Mucosa of descending colon (tissue), 3 donors: Measurements from ENCODE around the gene PDE4D. TPM values are rescaled to one million over a fixed set of nuclear protein-coding genes. Genes with fewer than 3 reads are reported as not detected.
A peak's percentile ranks its signal among the peaks of the same experiment; 100 is the strongest.

Experiments used
- ATAC-seq: fragments of 200-7000 bp; cut with Tn5 transposase; one replicate; pipeline ENCODE4 v1.9.1; 2020; ENCODE audit warnings: mild to moderate bottlenecking, moderate library complexity
- DNase-seq, 3 donors: peaks; one replicate each; pipeline ENCODE4 v3.0.0-alpha.2; 2020
- H3K36me3 ChIP-seq: fragments of 200-600 bp; one replicate; pipeline ENCODE4 v1.8.0; 2021; ENCODE audit warnings: low read depth, mild to moderate bottlenecking
- H3K4me1 ChIP-seq: fragments of 200-600 bp; one replicate; pipeline ENCODE4 v1.8.0; 2021; ENCODE audit warnings: low read depth, mild to moderate bottlenecking
- H3K4me3 ChIP-seq: fragments of 200-600 bp; one replicate; pipeline ENCODE4 v1.8.0; 2021; ENCODE audit warnings: mild to moderate bottlenecking
- H3K9me3 ChIP-seq: fragments of 200-600 bp; one replicate; pipeline ENCODE4 v1.8.0; 2021; ENCODE audit warnings: mild to moderate bottlenecking
- CTCF ChIP-seq: fragments of 200-600 bp; IDR thresholded peaks from one replicate; pipeline ENCODE4 v1.8.0; 2022; ENCODE audit warnings: antibody characterized with exemption, mild to moderate bottlenecking
- intact Hi-C, 2 donors: fragments of 100-400 bp; cut with DNase I in 1 of 2; cut with micrococcal nuclease in 1 of 2; formaldehyde crosslinking; loops; one replicate each; pipeline versions ENCODE4 v1.11.0 to v1.11.1; 2022; cut with DNase I, micrococcal nuclease
- total RNA-seq, 3 donors: library from RNA; stranded (reverse); fragmentation: NEBNext Ultra II Directional in 2 of 3; extraction: Animal tissue kit (Norgen Biotek cat#: 25700) in 2 of 3; gene quantifications; one replicate each; pipeline versions ENCODE4 v1.2.1 to v1.2.4, GENCODE V29; 2021 to 2023
- donor health status: DM: no; HTN: no; CAD: no; lungs with moderate emphysema.
- donor health status: DM: no; HTN: no; CAD: no.
- donor health status: DM: no; HTN: yes; CAD: no.

Gene PDE4D
- total RNA-seq, 3 donors from 2014 or later, result 37.9 to 137 (median 100) TPM

DNA sequence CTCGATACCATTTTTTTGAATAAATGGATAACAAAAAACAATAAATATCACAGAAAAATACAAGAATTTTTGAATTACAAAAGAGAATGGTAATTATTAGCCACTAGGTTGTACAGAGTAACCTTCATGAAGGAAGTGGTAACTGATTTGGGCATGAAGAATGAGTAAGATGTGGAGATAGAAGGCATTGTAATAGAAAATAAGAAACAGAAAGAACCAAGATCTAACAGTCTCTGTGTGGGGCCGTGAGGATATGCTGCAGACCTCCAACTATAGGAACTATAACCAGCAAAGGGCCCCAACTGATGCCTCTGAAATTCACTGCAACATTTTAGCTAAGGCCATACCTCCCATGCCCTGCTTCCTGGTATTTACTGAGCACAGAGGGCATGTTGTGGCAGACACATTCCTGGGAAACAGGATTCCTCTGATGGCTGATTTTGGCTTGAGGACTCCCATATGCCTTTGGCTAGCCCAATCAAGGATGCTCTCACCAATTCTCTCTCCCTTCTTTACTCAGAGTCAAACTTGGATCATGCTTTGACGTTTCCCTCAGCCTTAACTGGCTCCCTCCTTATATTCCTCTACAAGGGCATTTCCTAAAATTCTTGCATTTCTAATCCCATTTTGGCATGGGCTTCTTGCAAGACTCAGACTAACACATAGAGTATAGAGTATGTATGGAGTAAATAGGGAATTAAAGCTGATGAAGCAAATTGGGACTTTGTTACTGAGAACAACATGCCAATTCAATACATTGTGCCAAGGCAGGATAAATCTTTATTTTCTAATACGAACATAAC lies 208.9 kb downstream of the PDE4D start:
- no peak overlapping the region for H3K4me3 ChIP-seq

GRCh38 chr5:59683311-59683710 lies 210.2 kb downstream of the PDE4D start:
- no peak for DNase-seq
- Histone ChIP-seq H3K4me3 (no peak overlapping the region), H3K36me3 (no peaks in the 10 kb centered on the region), H3K9me3 (no peaks in the 10 kb centered on the region), H3K4me1 (no peaks in the 10 kb centered on the region)
- TF ChIP-seq CTCF, result no peak
- no peak for ATAC-seq
- intact Hi-C loops, result no loop called here

More for the DNA sequence above, 208.9 kb downstream of the PDE4D start:
- intact Hi-C loops, result no loop called here
- H3K4me1 ChIP-seq, result no peaks in the 10 kb centered on the region
- ATAC-seq, result no peak
- DNase-seq, result no peak
- TF ChIP-seq CTCF, result no peak
- H3K36me3 ChIP-seq, result no peaks in the 10 kb centered on the region
- no peaks in the 10 kb centered on the region for H3K9me3 ChIP-seq

- no peaks in the 10 kb centered on the region for H3K36me3 ChIP-seq
- no peak for DNase-seq
- no peak for TF ChIP-seq CTCF
- ATAC-seq, result no peak
- H3K9me3 ChIP-seq, result no peaks in the 10 kb centered on the region
- no peaks in the 10 kb centered on the region for H3K4me1 ChIP-seq
- intact Hi-C loops, result no loop called here
- no peak overlapping the region for H3K4me3 ChIP-seq
Observed at GRCh38 chr5:59682542-59682941, 211.0 kb downstream of the PDE4D start.

GRCh38 chr5:59678943-59679342 lies 214.6 kb downstream of the PDE4D start:
- ATAC-seq (peak; percentile 64), DNase-seq (no peak)
- Histone ChIP-seq H3K9me3 (no peaks in the 10 kb centered on the region), H3K36me3 (no peaks in the 10 kb centered on the region), H3K4me1 (no peaks in the 10 kb centered on the region), H3K4me3 (no peak overlapping the region)
- no peak for TF ChIP-seq CTCF
- intact Hi-C loops, result loop anchor here (10.0 kb wide), 2 partner anchors 174 to 304 kb away; no protein-coding TSS in a partner anchor

DNA sequence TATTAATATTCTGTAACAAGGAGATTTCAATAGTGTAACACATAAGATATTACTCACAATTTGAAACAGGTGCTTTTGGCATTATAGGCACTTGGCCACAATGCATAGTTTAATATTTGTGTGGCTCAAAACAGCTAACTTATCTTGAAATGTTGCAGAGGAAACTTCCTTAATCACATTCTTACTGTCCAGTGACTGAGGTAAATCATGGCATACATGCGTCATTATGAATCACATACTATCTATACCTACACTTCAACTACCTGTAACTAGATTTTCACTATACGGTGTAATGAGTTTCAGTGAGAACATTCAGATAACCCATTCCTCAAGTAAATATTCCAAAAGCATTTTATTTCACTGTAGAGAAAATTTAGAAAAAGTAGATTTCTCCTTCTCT lies 218.8 kb downstream of the PDE4D start:
- no peaks in the 10 kb centered on the region for H3K36me3 ChIP-seq
- intact Hi-C loops, result loop anchor here (5.0 to 10.0 kb wide), 3 partner anchors 170 to 487 kb away; no protein-coding TSS in a partner anchor
- no peak for ATAC-seq
- H3K4me3 ChIP-seq, result no peak overlapping the region
- DNase-seq, result no peak
- no peaks in the 10 kb centered on the region for H3K9me3 ChIP-seq
- H3K4me1 ChIP-seq, result no peaks in the 10 kb centered on the region
- TF ChIP-seq CTCF, result no peak
